Measurements from ENCODE around the gene PANX2. TPM values are rescaled to one million over a fixed set of nuclear protein-coding genes. Genes with fewer than 3 reads are reported as not detected.

PANX2 gene
- total RNA-seq, 2 donors from 2014 or later: 2.1 to 2.5 TPM

DNA sequence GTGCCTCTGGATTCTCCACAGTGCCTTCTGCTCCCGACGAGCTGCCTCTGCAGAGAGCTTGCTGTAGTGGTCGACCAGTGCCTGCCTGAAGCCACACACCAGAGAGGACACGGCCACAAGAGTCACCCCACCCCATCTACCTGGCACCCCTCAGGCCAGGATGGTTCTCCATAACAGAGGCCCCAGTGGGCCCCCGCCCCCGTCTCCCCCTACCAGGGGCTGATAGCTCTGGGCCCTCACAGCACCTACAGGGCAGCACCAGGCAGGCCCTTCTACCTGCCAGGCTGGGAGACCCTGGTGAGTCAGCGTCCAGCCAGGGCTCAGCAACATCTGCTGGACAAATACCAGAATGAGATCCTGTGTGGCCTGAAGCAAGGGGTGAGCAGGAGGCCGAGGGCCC lies 52.0 kb downstream of the PANX2 start:
- Mint-ChIP-seq H3K27ac (peak overlapping the region in 1 of 2 donors; percentile 79), H3K9me3 (no peaks in the 10 kb centered on the region), H3K36me3 (peaks cover 0 to 5% of the 10 kb centered on the region in 2 donors)
- ATAC-seq (no peak), DNase-seq (ENCODE audit: low spot score in 2 of 2) (no peak)

DNA sequence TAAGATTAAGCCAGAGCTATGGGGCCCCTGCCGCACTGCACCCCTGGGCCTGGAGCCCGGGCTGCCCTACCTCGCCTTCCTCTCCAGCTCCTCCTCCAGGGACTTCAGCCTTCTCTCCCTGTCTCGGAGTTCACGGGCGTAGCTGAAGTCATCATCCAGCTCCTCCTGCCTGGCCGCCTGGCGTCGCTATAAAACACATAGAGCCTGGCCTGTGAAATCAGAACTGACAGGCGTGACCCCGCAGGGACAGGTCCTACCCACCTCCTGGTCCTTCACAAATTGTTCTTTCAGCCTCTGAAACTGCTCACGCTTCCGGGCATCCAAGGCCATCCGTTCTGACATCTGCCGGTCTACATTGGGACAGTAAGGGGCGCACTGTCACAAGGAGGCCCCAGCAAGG lies 53.5 kb downstream of the PANX2 start:
- DNase-seq (ENCODE audit: low spot score in 2 of 2) (no peak), ATAC-seq (no peak)
- Mint-ChIP-seq H3K36me3 (peaks cover 0 to 5% of the 10 kb centered on the region in 2 donors), H3K27ac (no peak overlapping the region), H3K9me3 (no peaks in the 10 kb centered on the region)

DNA sequence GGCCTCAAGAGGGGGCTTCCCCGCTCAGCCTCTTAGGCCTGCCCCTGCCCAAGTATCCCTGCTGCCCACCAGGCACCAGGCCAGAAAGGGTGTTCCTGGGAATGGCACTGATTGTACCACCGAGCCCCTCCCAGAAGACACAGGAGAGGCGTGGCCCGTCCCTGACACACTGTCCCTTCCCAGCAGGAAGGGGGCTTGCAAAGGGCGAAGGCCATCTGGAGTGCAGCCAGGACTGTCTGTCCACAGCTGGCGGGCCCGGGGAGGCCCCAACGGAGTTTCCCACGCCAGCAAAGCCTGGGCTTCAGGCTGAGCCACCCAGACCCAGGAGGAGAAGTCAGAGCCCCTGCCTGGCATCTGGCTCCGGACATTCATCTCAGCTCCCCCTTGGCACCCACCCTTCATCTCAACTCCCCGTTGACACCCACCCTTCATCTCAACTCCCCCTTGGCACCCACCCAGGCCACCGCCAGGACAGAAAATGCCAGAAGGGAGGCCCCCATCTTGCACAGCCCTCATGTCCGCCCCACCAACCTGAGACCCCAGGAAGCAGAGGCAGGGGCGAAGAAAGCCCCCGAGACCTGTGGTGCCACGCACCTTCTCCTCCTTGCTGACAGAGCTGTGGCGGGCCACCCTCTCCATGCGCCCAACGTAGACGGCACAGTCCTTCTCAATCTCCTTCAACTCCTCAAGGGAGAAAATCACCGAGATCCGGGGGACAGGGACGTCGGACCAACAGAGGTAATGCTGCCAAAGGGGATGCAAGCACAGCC lies 54.9 kb downstream of the PANX2 start:
- ATAC-seq (no peak), DNase-seq (ENCODE audit: low spot score in 2 of 2) (no peak)
- H3K9me3 Mint-ChIP-seq: no peaks in the 10 kb centered on the region
- no peak overlapping the region for H3K27ac Mint-ChIP-seq
- H3K36me3 Mint-ChIP-seq: peaks cover 0 to 5% of the 10 kb centered on the region in 2 donors

DNA sequence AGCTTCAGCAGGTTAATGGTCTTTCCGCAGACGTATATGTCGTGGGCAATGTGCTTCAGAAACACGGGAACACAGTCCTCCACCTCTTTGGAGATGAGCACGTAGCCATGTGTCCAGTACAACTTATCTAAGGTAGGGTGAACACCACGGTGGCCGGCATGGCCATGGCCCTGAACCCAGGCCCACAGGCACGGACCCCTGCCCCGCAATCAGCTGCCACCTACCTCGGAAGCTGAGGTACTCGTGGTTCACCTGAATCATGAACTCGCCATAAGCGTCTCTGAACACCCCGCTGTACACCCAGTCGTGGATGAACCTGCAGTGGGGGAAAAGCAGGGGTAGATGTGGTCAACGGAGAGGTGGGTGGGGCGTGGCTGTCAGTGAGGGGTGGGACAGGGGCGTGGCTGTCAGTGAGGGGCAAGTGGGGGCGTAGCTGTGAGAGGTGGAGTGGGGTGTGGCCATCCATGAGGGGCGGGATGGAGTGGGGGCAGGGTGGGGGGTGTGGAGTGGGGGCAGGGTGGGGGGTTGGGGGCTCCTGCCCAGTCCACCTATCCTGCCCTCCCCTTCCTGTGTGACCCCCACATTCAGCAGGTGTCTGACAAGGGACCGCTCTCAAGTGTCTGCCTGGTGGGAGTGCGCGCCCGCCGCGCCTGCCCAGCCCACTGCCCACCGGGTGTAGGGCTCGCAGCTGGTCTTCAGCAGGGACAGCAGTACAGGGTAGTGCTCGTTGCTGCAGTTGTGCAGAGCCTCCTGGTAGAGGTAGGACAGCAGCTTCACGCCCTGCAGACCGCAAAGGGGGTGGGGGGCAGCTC lies 55.7 kb downstream of the PANX2 start:
- peaks cover 0 to under 1% of the 10 kb centered on the region in 2 donors for H3K36me3 Mint-ChIP-seq
- H3K9me3 Mint-ChIP-seq: no peaks in the 10 kb centered on the region
- no peak for ATAC-seq
- no peak for DNase-seq (ENCODE audit: low spot score in 2 of 2)
- no peak overlapping the region for H3K27ac Mint-ChIP-seq

GRCh38 chr22:50226875-50227165 lies 56.3 kb downstream of the PANX2 start:
- DNase-seq (ENCODE audit: low spot score in 2 of 2): no peak
- Mint-ChIP-seq H3K9me3 (no peaks in the 10 kb centered on the region), H3K36me3 (no peaks in the 10 kb centered on the region), H3K27ac (no peak overlapping the region)
- ATAC-seq: no peak

DNA sequence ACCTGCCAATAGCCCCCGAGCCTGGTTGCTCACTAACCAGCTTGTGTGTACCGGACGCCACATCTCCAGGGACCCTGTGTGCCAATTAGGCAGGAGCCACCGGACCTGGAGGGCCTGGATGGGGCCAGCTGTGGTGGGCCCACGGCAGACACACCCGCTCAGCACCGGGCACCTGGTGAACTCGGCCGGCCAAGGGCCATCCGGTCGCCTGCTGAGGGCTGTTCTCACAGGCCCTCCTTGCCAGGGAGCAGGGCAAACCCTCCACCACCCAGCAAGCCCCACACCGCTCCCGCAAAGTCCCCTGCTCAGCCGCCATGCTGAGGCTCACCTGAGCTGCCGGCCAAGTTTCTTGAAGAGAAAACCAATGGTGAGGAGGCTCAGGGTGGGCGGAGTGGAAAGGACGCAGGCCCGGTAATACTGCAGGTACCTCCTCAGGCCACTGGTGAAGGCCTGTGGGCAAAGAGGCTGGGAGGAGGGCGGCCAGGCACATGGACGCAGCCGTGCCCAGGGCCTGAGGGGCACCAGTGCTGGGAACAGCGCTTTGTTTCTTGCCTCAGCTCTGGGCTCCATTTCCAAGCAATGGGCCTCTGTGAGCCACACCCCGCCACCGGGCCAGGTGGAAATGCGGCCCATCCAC lies 57.2 kb downstream of the PANX2 start:
- Mint-ChIP-seq H3K36me3 (no peaks in the 10 kb centered on the region), H3K27ac (peak overlapping the region in 1 of 2 donors; percentile 82), H3K9me3 (no peaks in the 10 kb centered on the region)
- no peak for ATAC-seq
- DNase-seq (ENCODE audit: low spot score in 2 of 2): no peak

DNA sequence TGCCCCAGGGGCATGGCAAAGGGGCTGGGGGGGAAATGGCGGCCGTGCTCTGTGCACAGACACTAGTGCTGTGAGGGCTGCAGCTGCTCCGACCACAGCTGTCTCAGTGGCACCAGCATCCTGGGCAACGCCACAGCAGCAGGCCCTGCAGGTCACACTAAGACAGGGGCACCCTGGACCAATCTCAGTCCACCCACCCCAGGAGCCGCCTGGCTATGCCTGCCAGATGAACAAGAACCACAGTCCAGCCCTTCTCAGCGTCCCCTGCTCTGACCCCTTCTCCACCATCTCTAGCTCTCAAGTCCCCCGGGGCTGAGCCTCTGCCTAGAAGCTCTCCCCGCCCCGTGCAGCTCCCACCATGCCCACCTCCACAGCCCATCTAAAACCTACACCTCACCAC lies 57.8 kb downstream of the PANX2 start:
- no peak for ATAC-seq
- no peaks in the 10 kb centered on the region for H3K36me3 Mint-ChIP-seq
- peak overlapping the region in 1 of 2 donors; percentile 63 for H3K27ac Mint-ChIP-seq
- H3K9me3 Mint-ChIP-seq: no peaks in the 10 kb centered on the region
- no peak for DNase-seq (ENCODE audit: low spot score in 2 of 2)

GRCh38 chr22:50229370-50229769 lies 58.8 kb downstream of the PANX2 start:
- Mint-ChIP-seq H3K9me3 (no peaks in the 10 kb centered on the region), H3K27ac (peak overlapping the region; percentile 8 to 55), H3K36me3 (peaks cover 0 to 9% of the 10 kb centered on the region in 2 donors)
- DNase-seq (ENCODE audit: low spot score in 2 of 2) (no peak), ATAC-seq (no peak)

Other genes with a start within 250 kb of the PANX2 start
- gene PIM3, start 210.0 kb upstream of the PANX2 start, total RNA-seq: 100 to 1,000 TPM in 1 of 2 donors, 10 to 100 TPM in 1; 77.2 to 522 TPM
- under 1 TPM; 0.11 to 0.12 TPM for gene IL17REL, start 158.0 kb upstream of the PANX2 start, total RNA-seq
- not detected for gene TTLL8, start 112.4 kb upstream of the PANX2 start, total RNA-seq
- gene MLC1, start 85.3 kb upstream of the PANX2 start, total RNA-seq: under 1 TPM in 1 of 2 donors, not detected in 1; 0.29 TPM
- not detected for gene MOV10L1, start 80.7 kb upstream of the PANX2 start, total RNA-seq
- gene TRABD, start 15.2 kb downstream of the PANX2 start, total RNA-seq: 10 to 100 TPM; 84.4 to 98.2 TPM
- gene SELENOO, start 30.3 kb downstream of the PANX2 start, total RNA-seq: 10 to 100 TPM; 22.5 to 23.4 TPM
- 10 to 100 TPM; 49.6 to 50.9 TPM for gene TUBGCP6, start 74.3 kb downstream of the PANX2 start, total RNA-seq
- 10 to 100 TPM; 43.7 to 67.3 TPM for gene HDAC10, start 80.5 kb downstream of the PANX2 start, total RNA-seq
- gene MAPK12, start 91.0 kb downstream of the PANX2 start, total RNA-seq: 10 to 100 TPM in 1 of 2 donors, 1 to 10 TPM in 1; 7.1 to 14.2 TPM
- 10 to 100 TPM; 15.6 to 25.7 TPM for gene MAPK11, start 99.6 kb downstream of the PANX2 start, total RNA-seq
- 10 to 100 TPM; 10.3 to 13.1 TPM for gene PLXNB2, start 136.9 kb downstream of the PANX2 start, total RNA-seq
- gene DENND6B, start 156.3 kb downstream of the PANX2 start, total RNA-seq: 1 to 10 TPM; 4.1 to 4.3 TPM
- 10 to 100 TPM; 42.6 to 48.3 TPM for gene PPP6R2, start 172.6 kb downstream of the PANX2 start, total RNA-seq

Data from activated naive CD4-positive, alpha-beta T cell treated with anti-CD3 and anti-CD28 coated beads, Interleukin-2, amount 50 U/mL, for 72 hours (primary cell).